Thymus (tissue), 11 donors: ENCODE data around the gene IGF1R. TPM values are rescaled to one million over a fixed set of nuclear protein-coding genes. Genes with fewer than 3 reads are reported as not detected.

Experiments used
- DNase-seq, 9 donors: peaks; one replicate each; pipeline ENCODE4 v3.0.0-alpha.2; 2013; ENCODE audit warnings: low spot score in 9 of 9, low read depth in 6 of 9, missing footprints in 1 of 9
- H3K27ac ChIP-seq, 2 donors: one replicate each; pipeline ENCODE4 v1.5.1; 2013; ENCODE audit warnings: control low read depth in 1 of 2, low read depth in 1 of 2, low read length in 1 of 2, mild to moderate bottlenecking in 1 of 2, moderate library complexity in 1 of 2
- H3K27me3 ChIP-seq, 2 donors: one replicate each; pipeline ENCODE4 v1.5.1; 2013; ENCODE audit warnings: low read length in 1 of 2; ENCODE audit not compliant: control insufficient read depth in 2 of 2, insufficient read depth in 1 of 2
- H3K36me3 ChIP-seq, 2 donors: one replicate each; pipeline ENCODE4 v1.5.1; 2013; ENCODE audit warnings: low read length in 1 of 2, mild to moderate bottlenecking in 1 of 2, moderate library complexity in 1 of 2; ENCODE audit not compliant: control insufficient read depth in 2 of 2, insufficient read depth in 2 of 2
- H3K4me1 ChIP-seq, 2 donors: one replicate each; pipeline ENCODE4 v1.5.1; 2013; ENCODE audit warnings: low read length in 2 of 2; ENCODE audit not compliant: control insufficient read depth in 2 of 2, insufficient read depth in 2 of 2
- H3K4me3 ChIP-seq, 2 donors: one replicate each; pipeline ENCODE4 v1.5.1; 2013; ENCODE audit warnings: low read length in 2 of 2, control low read depth in 1 of 2, mild to moderate bottlenecking in 1 of 2
- H3K9me3 ChIP-seq, 2 donors: one replicate each; pipeline ENCODE4 v1.5.1; 2013; ENCODE audit warnings: low read length in 1 of 2, mild to moderate bottlenecking in 1 of 2; ENCODE audit not compliant: control insufficient read depth in 2 of 2, insufficient read depth in 1 of 2
- WGBS: extraction: QIAGEN DNeasy Blood & Tissue Kit; methylation state at CpG from one replicate; pipeline ENCODE4 v1.1.7; 2013; 5-methylcytosine and 5-hydroxymethylcytosine counted together
- polyA plus RNA-seq: library from polyadenylated mRNA; stranded (reverse); fragments of 200-250 nt; gene quantifications from one replicate; pipeline ENCODE4 v1.2.3, GENCODE V29; 2013
- total RNA-seq: library from RNA; stranded (reverse); fragments of 120-200 nt; gene quantifications from one replicate; pipeline ENCODE4 v1.2.4, GENCODE V29; 2013
- donor health status: healthy.

Gene IGF1R
- total and polyA plus RNA-seq, 2 donors, result 10.0 to 11.0 TPM

GRCh38 chr15:98903377-98904018 is 255.2 kb downstream of the IGF1R start:
- WGBS, result 94% methylated on average over 9 of the region's 9 CpGs
- Histone ChIP-seq H3K36me3 (peaks cover 13 to 25% of the 10 kb centered on the region in 2 donors), H3K9me3 (no peaks in the 10 kb centered on the region), H3K27ac (peak overlapping the region in 1 of 2 donors; percentile 67), H3K4me1 (peaks cover 11 to 46% of the 10 kb centered on the region in 2 donors), H3K27me3 (no peaks in the 10 kb centered on the region), H3K4me3 (no peak overlapping the region)
- DNase-seq, result no peak

- Histone ChIP-seq H3K4me3 (no peak overlapping the region), H3K36me3 (peaks cover 8 to 29% of the 10 kb centered on the region in 2 donors), H3K27ac (peak overlapping the region in 1 of 2 donors; percentile 9), H3K27me3 (no peaks in the 10 kb centered on the region), H3K9me3 (no peaks in the 10 kb centered on the region), H3K4me1 (peaks cover 11 to 52% of the 10 kb centered on the region in 2 donors)
- peak in 4 of 9 donors; percentile 27 to 67 (median 39) for DNase-seq
- 34% methylated on average over 4 of the region's 4 CpGs for WGBS
Measured at GRCh38 chr15:98904544-98904943, 256.2 kb downstream of the IGF1R start.

- no peak for DNase-seq
- peak overlapping the region in 1 of 2 donors; percentile 12 for H3K27ac ChIP-seq
- H3K36me3 ChIP-seq, result peaks cover 10 to 34% of the 10 kb centered on the region in 2 donors
- H3K27me3 ChIP-seq, result no peaks in the 10 kb centered on the region
- no peaks in the 10 kb centered on the region for H3K9me3 ChIP-seq
- H3K4me1 ChIP-seq, result peaks cover 11 to 52% of the 10 kb centered on the region in 2 donors
- WGBS, result 94% methylated on average over 7 of the region's 7 CpGs
- H3K4me3 ChIP-seq, result no peak overlapping the region
Measured at GRCh38 chr15:98905963-98906711, 257.8 kb downstream of the IGF1R start.

GRCh38 chr15:98906712-98907083 is 258.4 kb downstream of the IGF1R start:
- Histone ChIP-seq H3K4me1 (peaks cover 11 to 52% of the 10 kb centered on the region in 2 donors), H3K36me3 (peaks cover 13 to 40% of the 10 kb centered on the region in 2 donors), H3K27ac (peak overlapping the region in 1 of 2 donors; percentile 12), H3K4me3 (no peak overlapping the region), H3K27me3 (no peaks in the 10 kb centered on the region), H3K9me3 (no peaks in the 10 kb centered on the region)
- no peak for DNase-seq
- 40% methylated on average over 6 of the region's 6 CpGs for WGBS

GRCh38 chr15:98907927-98908471 is 259.7 kb downstream of the IGF1R start:
- Histone ChIP-seq H3K36me3 (peaks cover 21 to 52% of the 10 kb centered on the region in 2 donors), H3K27me3 (no peaks in the 10 kb centered on the region), H3K4me1 (peaks cover 11 to 54% of the 10 kb centered on the region in 2 donors), H3K4me3 (no peak overlapping the region), H3K9me3 (no peaks in the 10 kb centered on the region), H3K27ac (peak overlapping the region in 1 of 2 donors; percentile 56)
- 95% methylated on average over 4 of the region's 4 CpGs for WGBS
- no peak for DNase-seq

- peaks cover 15 to 61% of the 10 kb centered on the region in 2 donors for H3K4me1 ChIP-seq
- no peaks in the 10 kb centered on the region for H3K9me3 ChIP-seq
- DNase-seq, result no peak
- WGBS, result 98% methylated on average over 21 of the region's 21 CpGs
- no peak overlapping the region for H3K27ac ChIP-seq
- no peak overlapping the region for H3K4me3 ChIP-seq
- peaks cover 28 to 57% of the 10 kb centered on the region in 2 donors for H3K36me3 ChIP-seq
- no peaks in the 10 kb centered on the region for H3K27me3 ChIP-seq
Measured at GRCh38 chr15:98909968-98910885, 261.9 kb downstream of the IGF1R start.

GRCh38 chr15:98914626-98915025 is 266.3 kb downstream of the IGF1R start:
- H3K4me1 ChIP-seq, result peaks cover 16 to 59% of the 10 kb centered on the region in 2 donors
- no peak overlapping the region for H3K4me3 ChIP-seq
- no peak for DNase-seq
- H3K27me3 ChIP-seq, result no peaks in the 10 kb centered on the region
- whole genome bisulfite sequencing, result 89% methylated on average over 7 of the region's 7 CpGs
- H3K27ac ChIP-seq, result peak overlapping the region in 1 of 2 donors; percentile 80
- no peaks in the 10 kb centered on the region for H3K9me3 ChIP-seq
- peaks cover 34 to 68% of the 10 kb centered on the region in 2 donors for H3K36me3 ChIP-seq

- WGBS, result 82% methylated on average over 8 of the region's 8 CpGs
- no peak for DNase-seq
- Histone ChIP-seq H3K36me3 (peaks cover 26 to 71% of the 10 kb centered on the region in 2 donors), H3K4me3 (no peak overlapping the region), H3K4me1 (peaks cover 18 to 58% of the 10 kb centered on the region in 2 donors), H3K27me3 (no peaks in the 10 kb centered on the region), H3K9me3 (peaks cover 0 to 3% of the 10 kb centered on the region in 2 donors), H3K27ac (peak overlapping the region; percentile 2 to 50)
Measured at GRCh38 chr15:98916826-98917225, 268.5 kb downstream of the IGF1R start.
